GM20000 (cell line): ENCODE measurements around the gene WWC2.

Experiments used
- DNase-seq: peaks from one replicate; pipeline ENCODE4 v3.0.0; 2012; ENCODE audit warnings: low spot score
- CTCF ChIP-seq: IDR thresholded peaks from 2 replicates; pipeline ENCODE4 v1.5.1; 2012; ENCODE audit warnings: mild to moderate bottlenecking, control low read depth; ENCODE audit errors: extremely low read depth, missing control alignments

The WWC2 gene

GRCh38 chr4:183100827-183101226 is 1.8 kb downstream of the WWC2 start:
- no peak for TF ChIP-seq CTCF
- no peak for DNase-seq

GRCh38 chr4:183101956-183102480 is 3.0 kb downstream of the WWC2 start:
- no peak for TF ChIP-seq CTCF
- no peak for DNase-seq

- TF ChIP-seq CTCF, result no peak
- DNase-seq, result no peak
Measured at GRCh38 chr4:183105092-183105491, 6.0 kb downstream of the WWC2 start.

GRCh38 chr4:183106839-183107238 is 7.8 kb downstream of the WWC2 start:
- DNase-seq, result no peak
- no peak for TF ChIP-seq CTCF

GRCh38 chr4:183107891-183108459 is 8.9 kb downstream of the WWC2 start:
- DNase-seq, result no peak
- TF ChIP-seq CTCF, result no peak

GRCh38 chr4:183110244-183110643 is 11.2 kb downstream of the WWC2 start:
- DNase-seq, result no peak

GRCh38 chr4:183111452-183111885 is 12.4 kb downstream of the WWC2 start:
- no peak for DNase-seq
- no peak for TF ChIP-seq CTCF

More at GRCh38 chr4:183110244-183110643, 11.2 kb downstream of the WWC2 start:
- no peak for TF ChIP-seq CTCF
